Measurements from ENCODE around the gene RYR2.

GRCh38 chr1:237812061-237812460, 770.1 kb downstream of the RYR2 start:
- TF ChIP-seq SP1 (IDR thresholded peaks at IDR 0.05): no peak
- no peak for TF ChIP-seq FOXK2 (IDR thresholded peaks at IDR 0.05)
- TF ChIP-seq L3MBTL2 (conservative IDR thresholded peaks at IDR 0.05): no peak
- TF ChIP-seq FOXM1 (IDR thresholded peaks at IDR 0.05; ENCODE audit: borderline replicate concordance): no peak
- no peak for TF ChIP-seq FOXA1 (IDR thresholded peaks at IDR 0.05)
- TF ChIP-seq ELF4 (IDR thresholded peaks at IDR 0.05): no peak

Measured in HEK293T (cell line).